Neutrophil (primary cell): ENCODE results near the gene CDH13.

Experiments
- H3K27ac ChIP-seq: fragments of 200-600 bp; sonication (generic); 2 replicates; pipeline ENCODE4 v1.5.1; 2016; ENCODE audit warnings: mild to moderate bottlenecking, moderate library complexity
- H3K27me3 ChIP-seq: fragments of 200-600 bp; sonication (generic); 2 replicates; pipeline ENCODE4 v1.6.0; 2016; ENCODE audit warnings: mild to moderate bottlenecking
- H3K36me3 ChIP-seq: fragments of 200-600 bp; sonication (generic); 2 replicates; pipeline ENCODE4 v1.5.1; 2017
- H3K4me1 ChIP-seq, 2 experiments: fragments of 200-600 bp in 1 of 2; sonication (generic) in 1 of 2; 1 replicate in 1 of 2; 2 replicates in 1 of 2; pipeline versions ENCODE4 v1.5.1 to v1.6.1; 2013 to 2016; ENCODE audit warnings: low read depth in 1 of 2, low read length in 1 of 2, mild to moderate bottlenecking in 1 of 2, moderate library complexity in 1 of 2; ENCODE audit not compliant: control insufficient read depth in 1 of 2, insufficient read depth in 1 of 2
- H3K4me3 ChIP-seq, 2 experiments: fragments of 200-600 bp in 1 of 2; sonication (generic) in 1 of 2; 1 replicate in 1 of 2; 2 replicates in 1 of 2; pipeline ENCODE4 v1.5.1; 2013 to 2016; ENCODE audit warnings: low read depth in 1 of 2, low read length in 1 of 2, mild to moderate bottlenecking in 1 of 2, moderate library complexity in 1 of 2
- H3K9me3 ChIP-seq: fragments of 200-600 bp; sonication (generic); 2 replicates; pipeline ENCODE4 v1.5.1; 2016
- TF ChIP-seq, protein P1 (sequence below): fragments of 200-600 bp; sonication (generic); IDR thresholded peaks from 2 replicates; pipeline ENCODE4 v1.5.1; 2016; ENCODE audit warnings: antibody characterized with exemption

CDH13 gene

DNA sequence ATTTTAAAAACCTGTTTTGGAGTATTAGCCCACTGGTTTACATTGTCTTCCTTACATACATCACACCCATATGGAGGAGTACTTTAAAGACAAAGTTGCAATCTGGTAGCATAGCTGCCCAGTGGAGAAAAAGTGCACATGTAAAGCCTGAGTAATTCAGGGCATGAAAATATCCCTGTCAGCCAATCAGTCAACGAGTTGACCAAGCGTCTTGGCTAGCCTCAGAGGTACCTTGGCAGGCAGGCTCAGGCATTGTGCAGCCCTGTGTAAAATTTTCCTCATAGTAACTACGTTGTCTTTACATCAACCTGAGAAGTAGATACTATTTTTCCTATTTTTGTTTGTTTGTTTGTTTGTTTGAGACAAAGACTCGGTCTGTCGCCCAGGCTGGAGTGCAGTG is 339.0 kb downstream of the CDH13 start:
- Histone ChIP-seq H3K9me3 (no peaks in the 10 kb centered on the region), H3K27ac (no peak overlapping the region), H3K4me1 (no peaks in the 10 kb centered on the region), H3K4me3 (no peak overlapping the region), H3K36me3 (no peaks in the 10 kb centered on the region), H3K27me3 (no peaks in the 10 kb centered on the region)
- TF ChIP-seq, protein P1, sequence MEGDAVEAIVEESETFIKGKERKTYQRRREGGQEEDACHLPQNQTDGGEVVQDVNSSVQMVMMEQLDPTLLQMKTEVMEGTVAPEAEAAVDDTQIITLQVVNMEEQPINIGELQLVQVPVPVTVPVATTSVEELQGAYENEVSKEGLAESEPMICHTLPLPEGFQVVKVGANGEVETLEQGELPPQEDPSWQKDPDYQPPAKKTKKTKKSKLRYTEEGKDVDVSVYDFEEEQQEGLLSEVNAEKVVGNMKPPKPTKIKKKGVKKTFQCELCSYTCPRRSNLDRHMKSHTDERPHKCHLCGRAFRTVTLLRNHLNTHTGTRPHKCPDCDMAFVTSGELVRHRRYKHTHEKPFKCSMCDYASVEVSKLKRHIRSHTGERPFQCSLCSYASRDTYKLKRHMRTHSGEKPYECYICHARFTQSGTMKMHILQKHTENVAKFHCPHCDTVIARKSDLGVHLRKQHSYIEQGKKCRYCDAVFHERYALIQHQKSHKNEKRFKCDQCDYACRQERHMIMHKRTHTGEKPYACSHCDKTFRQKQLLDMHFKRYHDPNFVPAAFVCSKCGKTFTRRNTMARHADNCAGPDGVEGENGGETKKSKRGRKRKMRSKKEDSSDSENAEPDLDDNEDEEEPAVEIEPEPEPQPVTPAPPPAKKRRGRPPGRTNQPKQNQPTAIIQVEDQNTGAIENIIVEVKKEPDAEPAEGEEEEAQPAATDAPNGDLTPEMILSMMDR: no peak

DNA sequence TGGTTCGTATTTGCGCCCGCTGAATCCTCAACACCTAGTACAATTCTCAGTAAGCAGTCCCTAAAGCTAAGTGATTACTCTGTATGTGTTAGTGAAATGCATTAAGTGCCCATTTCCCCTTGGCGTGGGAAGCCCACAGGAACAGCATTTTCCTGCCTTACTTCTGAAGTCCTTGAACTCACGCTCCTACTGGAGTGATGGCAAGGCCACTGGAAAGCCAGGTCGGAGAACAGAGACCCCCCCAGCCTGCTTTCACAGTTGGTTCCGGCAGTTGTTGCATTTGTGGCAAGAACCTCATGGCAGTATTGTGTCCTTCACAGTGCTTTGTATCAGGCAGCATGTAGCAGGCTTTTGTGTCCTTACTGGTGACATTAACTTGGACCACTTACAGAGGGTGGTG is 340.7 kb downstream of the CDH13 start:
- H3K36me3 ChIP-seq: no peaks in the 10 kb centered on the region
- no peak overlapping the region for H3K4me3 ChIP-seq
- H3K27me3 ChIP-seq: no peaks in the 10 kb centered on the region
- no peaks in the 10 kb centered on the region for H3K4me1 ChIP-seq
- H3K27ac ChIP-seq: no peak overlapping the region
- TF ChIP-seq, protein P1: no peak
- no peaks in the 10 kb centered on the region for H3K9me3 ChIP-seq

DNA sequence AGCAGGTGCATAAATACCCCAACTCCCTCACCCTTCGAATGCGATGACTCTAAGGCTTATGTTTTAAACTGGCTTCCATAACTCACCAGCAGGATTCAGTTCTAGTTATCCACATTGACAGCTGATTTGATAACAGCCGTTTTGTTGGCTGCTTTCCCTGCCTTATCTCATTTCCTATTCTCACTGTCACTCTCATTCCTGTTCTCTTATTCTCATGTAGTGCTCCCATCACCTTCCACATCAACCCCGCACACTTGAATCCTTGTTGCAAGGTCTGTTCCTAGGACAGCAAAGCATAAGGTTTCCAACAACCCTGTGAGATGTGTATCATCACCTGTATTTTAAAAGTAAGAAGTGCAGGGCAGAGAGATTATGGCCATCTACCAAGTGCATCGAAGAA is 344.4 kb downstream of the CDH13 start:
- Histone ChIP-seq H3K36me3 (no peaks in the 10 kb centered on the region), H3K27me3 (no peaks in the 10 kb centered on the region), H3K9me3 (no peaks in the 10 kb centered on the region), H3K4me1 (no peaks in the 10 kb centered on the region), H3K27ac (no peak overlapping the region), H3K4me3 (no peak overlapping the region)
- TF ChIP-seq, protein P1: no peak

DNA sequence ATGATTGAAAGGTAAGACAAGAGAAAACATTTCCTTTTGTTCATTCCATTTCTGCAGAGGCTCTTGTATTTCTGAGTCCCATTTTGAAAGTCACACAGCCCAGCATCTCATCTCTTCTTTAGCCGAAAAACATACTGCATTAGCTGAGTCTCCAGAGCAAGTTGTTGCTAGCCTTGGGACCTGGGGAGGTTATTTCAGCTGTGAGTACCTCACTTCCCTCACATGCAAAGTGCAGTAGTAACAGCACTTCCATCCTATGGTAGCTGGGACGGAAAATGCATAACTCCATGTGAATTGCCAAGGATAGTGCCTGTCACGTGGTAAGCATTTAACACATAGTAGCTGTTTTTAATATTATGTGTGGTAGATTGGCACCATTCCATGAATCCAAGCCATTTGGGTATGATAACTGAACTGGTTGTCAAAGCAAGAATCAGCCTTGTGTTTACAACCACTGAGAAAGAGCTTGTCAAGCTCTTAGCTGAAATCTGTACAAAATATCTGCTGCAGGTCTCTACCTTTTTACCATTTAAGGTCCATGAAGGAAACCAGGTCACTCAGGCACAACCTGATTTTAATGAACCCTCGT is 345.7 kb downstream of the CDH13 start:
- Histone ChIP-seq H3K4me1 (no peaks in the 10 kb centered on the region), H3K27me3 (no peaks in the 10 kb centered on the region), H3K9me3 (no peaks in the 10 kb centered on the region), H3K4me3 (no peak overlapping the region), H3K27ac (no peak overlapping the region), H3K36me3 (no peaks in the 10 kb centered on the region)
- TF ChIP-seq, protein P1: no peak

DNA sequence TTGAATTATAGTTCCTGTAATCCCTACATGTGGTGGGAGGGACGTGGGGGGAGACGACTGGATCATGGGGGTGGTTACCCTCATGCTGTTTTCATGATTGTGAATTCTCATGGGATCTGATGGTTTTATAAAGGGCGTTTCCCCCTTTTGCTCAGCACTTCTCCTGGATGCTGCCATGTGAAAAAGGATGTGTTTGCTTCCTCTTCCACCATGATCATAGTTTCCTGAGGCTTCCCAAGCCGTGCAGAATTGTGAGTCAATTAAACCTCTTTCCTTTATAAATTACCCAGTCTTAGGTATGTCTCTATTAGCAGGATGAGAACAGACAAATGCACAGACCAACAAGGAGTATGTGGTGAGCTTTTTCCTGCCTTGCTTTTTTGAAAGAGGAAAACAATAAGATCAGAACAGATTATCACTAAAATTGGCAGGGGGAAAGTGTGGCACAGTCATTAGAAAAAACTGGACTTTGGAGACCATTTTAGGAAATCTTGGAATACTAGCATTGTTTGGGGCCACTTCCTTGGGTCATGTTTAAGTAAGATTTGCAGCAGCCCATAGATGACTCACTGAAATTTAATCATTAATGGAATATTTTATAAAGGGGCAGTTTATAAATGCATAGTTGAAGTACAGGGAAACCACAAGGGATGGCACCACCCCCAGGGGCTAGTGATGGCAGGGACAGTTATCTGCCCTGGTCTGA is 352.8 kb downstream of the CDH13 start:
- TF ChIP-seq, protein P1: no peak
- no peaks in the 10 kb centered on the region for H3K36me3 ChIP-seq
- no peaks in the 10 kb centered on the region for H3K9me3 ChIP-seq
- H3K27ac ChIP-seq: no peak overlapping the region
- H3K27me3 ChIP-seq: no peaks in the 10 kb centered on the region
- no peak overlapping the region for H3K4me3 ChIP-seq
- no peaks in the 10 kb centered on the region for H3K4me1 ChIP-seq
